Nephron progenitor cell (in vitro differentiated cells): ENCODE results near the gene HOXA2.

Experiments used
- DNase-seq: peaks from one replicate; pipeline ENCODE4 v3.0.0; 2021
- H3K27ac Mint-ChIP-seq: 2 replicates; pipeline ENCODE4 v1.8.0; 2021; ENCODE audit warnings: mild to moderate bottlenecking, moderate library complexity, mixed read lengths
- H3K27me3 Mint-ChIP-seq: 2 replicates; pipeline ENCODE4 v1.8.0; 2021; ENCODE audit warnings: mild to moderate bottlenecking, low read depth, mixed read lengths; ENCODE audit not compliant: poor library complexity
- H3K36me3 Mint-ChIP-seq: 2 replicates; pipeline ENCODE4 v1.8.0; 2021; ENCODE audit warnings: low read depth, mixed read lengths
- H3K4me1 Mint-ChIP-seq: 2 replicates; pipeline ENCODE4 v1.8.0; 2021; ENCODE audit warnings: mixed read lengths
- H3K4me3 Mint-ChIP-seq: 2 replicates; pipeline ENCODE4 v1.8.0; 2021; ENCODE audit warnings: mild to moderate bottlenecking, moderate library complexity, mixed read lengths
- H3K9me3 Mint-ChIP-seq: 2 replicates; pipeline ENCODE4 v1.8.0; 2021; ENCODE audit warnings: mild to moderate bottlenecking, moderate library complexity, mixed read lengths
- TF ChIP-seq, protein P1 (sequence below): fragments of 200-600 bp; sonication (generic); IDR thresholded peaks from 2 replicates; pipeline ENCODE4 v1.5.0; 2021; ENCODE audit warnings: antibody characterized with exemption

HOXA2 gene

GRCh38 chr7:27064159-27064558, 38.3 kb downstream of the HOXA2 start:
- Mint-ChIP-seq H3K4me1 (peaks cover 18% of the 10 kb centered on the region), H3K27me3 (peaks cover 8% of the 10 kb centered on the region), H3K27ac (no peak overlapping the region), H3K9me3 (no peaks in the 10 kb centered on the region), H3K36me3 (no peaks in the 10 kb centered on the region), H3K4me3 (no peak overlapping the region)
- TF ChIP-seq, protein P1, sequence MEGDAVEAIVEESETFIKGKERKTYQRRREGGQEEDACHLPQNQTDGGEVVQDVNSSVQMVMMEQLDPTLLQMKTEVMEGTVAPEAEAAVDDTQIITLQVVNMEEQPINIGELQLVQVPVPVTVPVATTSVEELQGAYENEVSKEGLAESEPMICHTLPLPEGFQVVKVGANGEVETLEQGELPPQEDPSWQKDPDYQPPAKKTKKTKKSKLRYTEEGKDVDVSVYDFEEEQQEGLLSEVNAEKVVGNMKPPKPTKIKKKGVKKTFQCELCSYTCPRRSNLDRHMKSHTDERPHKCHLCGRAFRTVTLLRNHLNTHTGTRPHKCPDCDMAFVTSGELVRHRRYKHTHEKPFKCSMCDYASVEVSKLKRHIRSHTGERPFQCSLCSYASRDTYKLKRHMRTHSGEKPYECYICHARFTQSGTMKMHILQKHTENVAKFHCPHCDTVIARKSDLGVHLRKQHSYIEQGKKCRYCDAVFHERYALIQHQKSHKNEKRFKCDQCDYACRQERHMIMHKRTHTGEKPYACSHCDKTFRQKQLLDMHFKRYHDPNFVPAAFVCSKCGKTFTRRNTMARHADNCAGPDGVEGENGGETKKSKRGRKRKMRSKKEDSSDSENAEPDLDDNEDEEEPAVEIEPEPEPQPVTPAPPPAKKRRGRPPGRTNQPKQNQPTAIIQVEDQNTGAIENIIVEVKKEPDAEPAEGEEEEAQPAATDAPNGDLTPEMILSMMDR, result no peak
- no peak for DNase-seq

- Mint-ChIP-seq H3K36me3 (no peaks in the 10 kb centered on the region), H3K4me1 (peaks cover 13% of the 10 kb centered on the region), H3K27ac (no peak overlapping the region), H3K4me3 (no peak overlapping the region), H3K27me3 (peaks cover 8% of the 10 kb centered on the region), H3K9me3 (no peaks in the 10 kb centered on the region)
- TF ChIP-seq, protein P1, result no peak
- no peak for DNase-seq
Measured at GRCh38 chr7:27062946-27063345, 39.5 kb downstream of the HOXA2 start.

- Mint-ChIP-seq H3K27me3 (no peaks in the 10 kb centered on the region), H3K9me3 (no peaks in the 10 kb centered on the region), H3K27ac (peak overlapping the region; percentile 97), H3K4me3 (peak overlapping the region; percentile 41), H3K36me3 (no peaks in the 10 kb centered on the region), H3K4me1 (peaks cover 22% of the 10 kb centered on the region)
- TF ChIP-seq, protein P1, result no peak
- peak; percentile 26 for DNase-seq
Measured at GRCh38 chr7:27053153-27053552, 49.3 kb downstream of the HOXA2 start.

- DNase-seq, result no peak
- no peaks in the 10 kb centered on the region for H3K27me3 Mint-ChIP-seq
- no peak overlapping the region for H3K27ac Mint-ChIP-seq
- TF ChIP-seq, protein P1, result no peak
- H3K4me3 Mint-ChIP-seq, result no peak overlapping the region
- H3K4me1 Mint-ChIP-seq, result peaks cover 22% of the 10 kb centered on the region
- peaks cover 5% of the 10 kb centered on the region for H3K9me3 Mint-ChIP-seq
- H3K36me3 Mint-ChIP-seq, result no peaks in the 10 kb centered on the region
Measured at GRCh38 chr7:27051451-27051850, 51.0 kb downstream of the HOXA2 start.
